OCI-LY1 (cell line): ENCODE data around the gene RAB21.

ENCODE experiments used
- H2AFZ ChIP-seq: fragments of 200-600 bp; sonication (generic), shearing (Covaris generic); 2 replicates; pipeline ENCODE4 v1.6.0; 2014; ENCODE audit warnings: antibody characterized with exemption, mild to moderate bottlenecking, low read length
- H3F3A ChIP-seq: fragments of 200-600 bp; sonication (generic), shearing (Covaris generic); 2 replicates; pipeline ENCODE4 v1.6.0; 2014; ENCODE audit warnings: mild to moderate bottlenecking, antibody characterized with exemption, low read length, moderate library complexity; ENCODE audit not compliant: insufficient read depth
- H3K27ac ChIP-seq: fragments of 200-600 bp; sonication (generic); 2 replicates; pipeline ENCODE4 v1.5.1; 2014; ENCODE audit warnings: low read length, mixed run types, mild to moderate bottlenecking, low read depth; ENCODE audit not compliant: poor library complexity, severe bottlenecking
- H3K27me3 ChIP-seq: fragments of 200-600 bp; sonication (generic); 2 replicates; pipeline ENCODE4 v1.6.0; 2014; ENCODE audit warnings: antibody characterized with exemption, mild to moderate bottlenecking, low read length, moderate library complexity; ENCODE audit not compliant: insufficient read depth
- H3K36me3 ChIP-seq: fragments of 200-600 bp; sonication (generic); 2 replicates; pipeline ENCODE4 v1.6.1; 2014; ENCODE audit warnings: mild to moderate bottlenecking, antibody characterized with exemption, low read length, moderate library complexity, mixed read lengths; ENCODE audit not compliant: insufficient read depth
- H3K4me1 ChIP-seq: fragments of 200-600 bp; sonication (generic); 2 replicates; pipeline ENCODE4 v1.5.1; 2014; ENCODE audit warnings: mild to moderate bottlenecking, low read length, moderate library complexity; ENCODE audit not compliant: insufficient read depth, severe bottlenecking
- H3K4me2 ChIP-seq: fragments of 200-600 bp; sonication (generic), shearing (Covaris generic); 2 replicates; pipeline ENCODE4 v1.6.1; 2014; ENCODE audit warnings: low read length
- H3K4me3 ChIP-seq: fragments of 200-600 bp; sonication (generic); 2 replicates; pipeline ENCODE4 v1.5.1; 2014; ENCODE audit warnings: low read length, low read depth, mild to moderate bottlenecking, mixed read lengths; ENCODE audit not compliant: poor library complexity, severe bottlenecking
- H3K79me2 ChIP-seq: fragments of 200-600 bp; shearing (Covaris generic); 2 replicates; pipeline ENCODE4 v1.6.1; 2016; ENCODE audit warnings: mixed run types, low read length, mixed read lengths; ENCODE audit not compliant: insufficient read depth
- H3K9ac ChIP-seq: fragments of 200-600 bp; sonication (generic), shearing (Covaris generic); 2 replicates; pipeline ENCODE4 v1.6.1; 2014; ENCODE audit warnings: mild to moderate bottlenecking, low read length, mixed read lengths
- H3K9me2 ChIP-seq: fragments of 200-600 bp; sonication (generic), shearing (Covaris generic); 2 replicates; pipeline ENCODE4 v1.6.1; 2014; ENCODE audit warnings: low read depth, mild to moderate bottlenecking, low read length, mixed read lengths
- H3K9me3 ChIP-seq: fragments of 200-600 bp; shearing (Covaris generic); 2 replicates; pipeline ENCODE4 v1.6.1; 2014; ENCODE audit warnings: low read length, mixed read lengths
- H4K20me1 ChIP-seq: fragments of 200-600 bp; sonication (generic), shearing (Covaris generic); 2 replicates; pipeline ENCODE4 v1.6.0; 2016; ENCODE audit warnings: mild to moderate bottlenecking, low read length; ENCODE audit not compliant: insufficient read depth
- EZH2 ChIP-seq: fragments of 200-600 bp; sonication (generic), shearing (Covaris generic); IDR thresholded peaks from 2 replicates; pipeline ENCODE4 v1.8.0; 2017; ENCODE audit warnings: borderline replicate concordance, mixed run types, mild to moderate bottlenecking, antibody characterized with exemption, low read length, moderate library complexity, mixed read lengths
- TF ChIP-seq, protein P1 (sequence below): fragments of 200-600 bp; sonication (generic), shearing (Covaris generic); IDR thresholded peaks from 2 replicates; pipeline ENCODE4 v1.5.1; 2017; ENCODE audit warnings: mild to moderate bottlenecking, antibody characterized with exemption, low read length, moderate library complexity, mixed read lengths

RAB21 gene, protein sequence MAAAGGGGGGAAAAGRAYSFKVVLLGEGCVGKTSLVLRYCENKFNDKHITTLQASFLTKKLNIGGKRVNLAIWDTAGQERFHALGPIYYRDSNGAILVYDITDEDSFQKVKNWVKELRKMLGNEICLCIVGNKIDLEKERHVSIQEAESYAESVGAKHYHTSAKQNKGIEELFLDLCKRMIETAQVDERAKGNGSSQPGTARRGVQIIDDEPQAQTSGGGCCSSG

DNA sequence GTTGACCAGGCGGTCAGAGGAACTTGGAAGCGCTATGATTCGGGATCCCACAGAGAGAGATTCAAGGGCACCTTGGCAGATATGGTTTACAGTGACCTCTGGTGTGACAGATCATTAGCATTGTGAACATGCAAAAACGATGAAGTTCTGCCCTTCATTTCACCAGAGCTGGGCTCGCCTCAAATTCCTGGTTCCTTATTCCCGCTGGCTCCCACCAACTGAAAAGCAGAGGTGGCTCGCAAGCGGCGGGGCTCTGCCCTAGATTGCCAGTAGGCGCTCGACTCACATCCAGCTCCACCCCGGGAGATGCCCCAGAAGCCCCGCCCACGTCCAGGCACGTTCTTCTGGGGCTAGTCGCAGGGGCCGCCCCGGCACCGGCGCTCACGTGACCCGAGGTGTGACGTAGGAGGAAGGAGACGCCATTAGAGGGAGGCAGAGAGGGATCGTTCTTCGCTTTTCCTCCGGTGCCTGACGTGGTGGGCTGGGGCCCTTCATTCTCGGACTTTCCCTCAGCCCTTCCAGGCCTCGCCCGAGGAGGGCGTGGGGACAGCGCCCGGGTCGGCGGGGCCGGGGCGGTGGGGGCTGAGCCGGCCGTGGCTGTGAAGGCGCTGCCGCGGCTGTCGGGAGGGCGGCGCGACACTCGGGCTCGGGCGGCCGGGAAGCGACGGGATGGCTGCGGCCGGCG lies at the start of gene RAB21:
Gene RAB21 (plus strand): TSS at position 403 of the 685 bp plus-strand sequence. CDS start 267 bp downstream, at position 670.
- H4K20me1 ChIP-seq: no peaks in the 10 kb centered on the region
- H3K79me2 ChIP-seq: peaks cover 45% of the 10 kb centered on the region
- peak within 1 kb of the TSS; percentile 77 for H3K9ac ChIP-seq
- H3K27ac ChIP-seq: peak within 1 kb of the TSS; percentile 55
- H3K27me3 ChIP-seq: no peaks in the 10 kb centered on the region
- peaks cover 34% of the 10 kb centered on the region for H3K36me3 ChIP-seq
- peak within 1 kb of the TSS; percentile 84 for H3K4me2 ChIP-seq
- peak within 1 kb of the TSS; percentile 79 for H3K4me3 ChIP-seq
- peak within 1 kb of the TSS; percentile 89 for H2AFZ ChIP-seq
- no peak for TF ChIP-seq EZH2
- TF ChIP-seq, protein P1, sequence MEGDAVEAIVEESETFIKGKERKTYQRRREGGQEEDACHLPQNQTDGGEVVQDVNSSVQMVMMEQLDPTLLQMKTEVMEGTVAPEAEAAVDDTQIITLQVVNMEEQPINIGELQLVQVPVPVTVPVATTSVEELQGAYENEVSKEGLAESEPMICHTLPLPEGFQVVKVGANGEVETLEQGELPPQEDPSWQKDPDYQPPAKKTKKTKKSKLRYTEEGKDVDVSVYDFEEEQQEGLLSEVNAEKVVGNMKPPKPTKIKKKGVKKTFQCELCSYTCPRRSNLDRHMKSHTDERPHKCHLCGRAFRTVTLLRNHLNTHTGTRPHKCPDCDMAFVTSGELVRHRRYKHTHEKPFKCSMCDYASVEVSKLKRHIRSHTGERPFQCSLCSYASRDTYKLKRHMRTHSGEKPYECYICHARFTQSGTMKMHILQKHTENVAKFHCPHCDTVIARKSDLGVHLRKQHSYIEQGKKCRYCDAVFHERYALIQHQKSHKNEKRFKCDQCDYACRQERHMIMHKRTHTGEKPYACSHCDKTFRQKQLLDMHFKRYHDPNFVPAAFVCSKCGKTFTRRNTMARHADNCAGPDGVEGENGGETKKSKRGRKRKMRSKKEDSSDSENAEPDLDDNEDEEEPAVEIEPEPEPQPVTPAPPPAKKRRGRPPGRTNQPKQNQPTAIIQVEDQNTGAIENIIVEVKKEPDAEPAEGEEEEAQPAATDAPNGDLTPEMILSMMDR: peak; percentile 35
- no peaks in the 10 kb centered on the region for H3F3A ChIP-seq
- peaks cover 19% of the 10 kb centered on the region for H3K4me1 ChIP-seq
- H3K9me2 ChIP-seq: no peaks in the 10 kb centered on the region
- peaks cover 13% of the 10 kb centered on the region for H3K9me3 ChIP-seq

DNA sequence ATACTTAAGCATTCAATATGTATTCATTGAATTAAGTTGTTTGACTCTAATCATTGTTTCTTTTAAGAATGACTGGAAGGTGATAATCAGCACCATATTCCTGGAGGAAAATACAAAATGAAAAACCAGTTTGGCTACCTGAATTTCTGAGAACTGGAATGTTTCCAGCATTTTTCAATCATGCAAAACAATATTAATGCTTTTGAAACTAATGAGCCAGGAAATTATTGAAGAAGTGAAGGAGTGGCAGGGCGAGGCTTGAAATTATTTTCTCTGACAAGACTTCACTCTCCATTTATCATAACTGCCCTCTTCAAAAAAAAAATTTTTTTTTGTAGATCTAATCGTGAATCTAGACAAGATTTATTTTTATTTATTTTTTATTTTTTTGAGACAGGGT lies 49.7 kb upstream of the RAB21 start:
- no peaks in the 10 kb centered on the region for H3F3A ChIP-seq
- no peaks in the 10 kb centered on the region for H3K4me1 ChIP-seq
- no peak overlapping the region for H3K4me3 ChIP-seq
- H3K9me3 ChIP-seq: no peaks in the 10 kb centered on the region
- no peak overlapping the region for H3K27ac ChIP-seq
- H3K36me3 ChIP-seq: peaks cover 25% of the 10 kb centered on the region
- no peaks in the 10 kb centered on the region for H3K79me2 ChIP-seq
- no peak overlapping the region for H3K9ac ChIP-seq
- no peak for TF ChIP-seq EZH2
- TF ChIP-seq, protein P1: no peak
- no peak overlapping the region for H2AFZ ChIP-seq
- no peak overlapping the region for H3K4me2 ChIP-seq
- no peaks in the 10 kb centered on the region for H4K20me1 ChIP-seq
- no peaks in the 10 kb centered on the region for H3K27me3 ChIP-seq
- H3K9me2 ChIP-seq: no peaks in the 10 kb centered on the region

DNA sequence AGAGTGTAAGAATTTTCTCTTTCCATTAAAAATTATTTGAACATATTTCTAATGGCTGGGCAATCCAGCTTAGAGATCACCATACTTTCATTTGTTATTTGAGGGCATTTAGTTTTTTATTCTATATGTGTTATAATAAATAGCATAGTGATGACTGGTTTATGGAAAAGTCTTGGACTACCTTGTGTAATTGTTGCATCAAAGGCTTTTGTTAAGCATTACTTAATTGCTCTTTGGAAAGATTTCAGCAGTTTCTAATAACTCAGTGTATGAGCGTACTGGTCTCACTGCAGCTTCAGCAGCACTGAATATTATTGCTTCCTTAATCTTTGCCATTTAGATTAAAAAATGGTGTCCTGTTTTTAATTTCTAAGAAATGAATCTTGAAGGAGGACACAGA lies 46.0 kb upstream of the RAB21 start:
- H3K79me2 ChIP-seq: no peaks in the 10 kb centered on the region
- no peaks in the 10 kb centered on the region for H3K9me2 ChIP-seq
- H3K9me3 ChIP-seq: peaks cover 9% of the 10 kb centered on the region
- no peaks in the 10 kb centered on the region for H3K4me1 ChIP-seq
- no peaks in the 10 kb centered on the region for H3K27me3 ChIP-seq
- H3F3A ChIP-seq: no peaks in the 10 kb centered on the region
- no peak overlapping the region for H3K27ac ChIP-seq
- no peak overlapping the region for H2AFZ ChIP-seq
- H3K4me2 ChIP-seq: no peak overlapping the region
- H3K36me3 ChIP-seq: peaks cover 5% of the 10 kb centered on the region; the same call in 1 of the 2 replicates
- TF ChIP-seq, protein P1: no peak
- TF ChIP-seq EZH2: no peak
- no peaks in the 10 kb centered on the region for H4K20me1 ChIP-seq
- no peak overlapping the region for H3K4me3 ChIP-seq
- no peak overlapping the region for H3K9ac ChIP-seq
